Measurements from ENCODE around the gene P2RX4. TPM values are rescaled to one million over a fixed set of nuclear protein-coding genes. Genes with fewer than 3 reads are reported as not detected.
"Not testable (repeated sequence)": the region's sequence is repeated elsewhere in the genome, so short reads cannot be mapped to it uniquely, and the experiment has no call there.

Gene P2RX4
- total RNA-seq, 2 experiments from 2014 or later, result 10.8 to 17.7 TPM

DNA sequence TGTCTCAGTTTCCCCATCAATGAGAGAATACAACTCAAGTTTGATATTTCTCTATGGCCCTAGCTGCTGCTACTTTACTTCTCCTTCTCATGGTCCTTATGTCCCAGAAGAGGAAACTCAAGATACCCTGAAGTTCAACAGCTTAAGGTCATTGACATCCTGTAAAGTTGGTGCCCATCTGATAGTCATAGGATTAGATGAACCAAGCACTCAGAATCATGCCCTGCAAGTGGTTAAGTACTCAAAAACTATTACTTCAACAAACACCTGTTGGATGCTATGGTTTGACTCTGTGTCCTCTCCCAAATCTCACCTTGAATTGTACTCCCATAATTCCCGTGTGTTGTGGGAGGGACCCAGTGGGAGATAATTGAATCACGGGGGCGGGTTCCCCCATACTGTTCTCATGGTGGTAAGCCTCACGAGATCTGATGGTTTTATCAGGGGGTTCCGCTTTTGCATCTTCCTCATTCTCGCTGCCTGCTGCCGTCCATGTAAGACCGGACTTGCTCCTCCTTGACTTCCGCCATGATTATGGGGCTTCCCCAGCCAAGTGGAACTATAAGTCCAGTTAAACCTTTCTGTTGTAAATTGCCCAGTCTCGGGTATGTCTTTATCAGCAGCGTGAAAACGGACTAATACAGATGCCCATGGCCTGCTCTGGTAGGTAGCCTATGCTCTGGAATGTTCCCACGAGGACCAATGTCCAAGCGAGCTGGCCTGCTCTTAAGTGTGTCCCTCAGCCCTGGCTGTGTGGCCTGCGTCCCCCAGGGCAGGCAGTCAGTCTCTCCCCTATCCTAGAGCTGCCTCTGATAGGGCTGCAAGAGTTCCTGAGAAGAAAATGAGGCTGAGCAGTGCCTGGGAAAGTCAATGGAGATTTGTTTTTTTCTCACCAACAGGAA is 68.5 kb downstream of the P2RX4 start:
- DNase-seq (ENCODE audit: low spot score), result no peak
- H3K4me3 ChIP-seq (ENCODE audit: low read depth, low read length, poor library complexity, severe bottlenecking), result no peak overlapping the region
- POLR2A ChIA-PET, result no interaction called here
- H3K4me2 ChIP-seq (ENCODE audit: low read length), result no peak overlapping the region
- TF ChIP-seq, protein P1, sequence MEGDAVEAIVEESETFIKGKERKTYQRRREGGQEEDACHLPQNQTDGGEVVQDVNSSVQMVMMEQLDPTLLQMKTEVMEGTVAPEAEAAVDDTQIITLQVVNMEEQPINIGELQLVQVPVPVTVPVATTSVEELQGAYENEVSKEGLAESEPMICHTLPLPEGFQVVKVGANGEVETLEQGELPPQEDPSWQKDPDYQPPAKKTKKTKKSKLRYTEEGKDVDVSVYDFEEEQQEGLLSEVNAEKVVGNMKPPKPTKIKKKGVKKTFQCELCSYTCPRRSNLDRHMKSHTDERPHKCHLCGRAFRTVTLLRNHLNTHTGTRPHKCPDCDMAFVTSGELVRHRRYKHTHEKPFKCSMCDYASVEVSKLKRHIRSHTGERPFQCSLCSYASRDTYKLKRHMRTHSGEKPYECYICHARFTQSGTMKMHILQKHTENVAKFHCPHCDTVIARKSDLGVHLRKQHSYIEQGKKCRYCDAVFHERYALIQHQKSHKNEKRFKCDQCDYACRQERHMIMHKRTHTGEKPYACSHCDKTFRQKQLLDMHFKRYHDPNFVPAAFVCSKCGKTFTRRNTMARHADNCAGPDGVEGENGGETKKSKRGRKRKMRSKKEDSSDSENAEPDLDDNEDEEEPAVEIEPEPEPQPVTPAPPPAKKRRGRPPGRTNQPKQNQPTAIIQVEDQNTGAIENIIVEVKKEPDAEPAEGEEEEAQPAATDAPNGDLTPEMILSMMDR (conservative IDR thresholded peaks at IDR 0.05; ENCODE audit: low read length), result no peak
- no peak for TF ChIP-seq EZH2phosphoT487 (IDR thresholded peaks at IDR 0.05; ENCODE audit: borderline replicate concordance, low read depth, low read length)
- H3K9me3 ChIP-seq (ENCODE audit: low read length), result no peaks in the 10 kb centered on the region
- no peaks in the 10 kb centered on the region for H3K9me2 ChIP-seq (ENCODE audit: insufficient read depth, low read length)
- H2AFZ ChIP-seq (ENCODE audit: low read length), result no peak overlapping the region
- H3K4me1 ChIP-seq (ENCODE audit: insufficient read depth, low read length, poor library complexity, severe bottlenecking), result no peaks in the 10 kb centered on the region
- CTCF ChIA-PET (ENCODE audit: unreplicated experiment), result no interaction called here
- intact Hi-C loops (cut with micrococcal nuclease; ENCODE audit: unreplicated experiment), result no loop called here
- H3K36me3 ChIP-seq (ENCODE audit: insufficient read depth, low read length), result peaks cover 17% of the 10 kb centered on the region
- no TSS peak for BruUV-seq (replicated peaks)
- no peak overlapping the region for H3K27ac ChIP-seq (ENCODE audit: low read depth, low read length, poor library complexity, severe bottlenecking)
- H3K79me2 ChIP-seq (ENCODE audit: insufficient read depth, low read depth, low read length), result no peaks in the 10 kb centered on the region
- 0 out of 2 replicates have a peak, but pooled peaks cover 3% of the 10 kb centered on the region for H4K20me1 ChIP-seq (ENCODE audit: insufficient read depth, low read length)

DNA sequence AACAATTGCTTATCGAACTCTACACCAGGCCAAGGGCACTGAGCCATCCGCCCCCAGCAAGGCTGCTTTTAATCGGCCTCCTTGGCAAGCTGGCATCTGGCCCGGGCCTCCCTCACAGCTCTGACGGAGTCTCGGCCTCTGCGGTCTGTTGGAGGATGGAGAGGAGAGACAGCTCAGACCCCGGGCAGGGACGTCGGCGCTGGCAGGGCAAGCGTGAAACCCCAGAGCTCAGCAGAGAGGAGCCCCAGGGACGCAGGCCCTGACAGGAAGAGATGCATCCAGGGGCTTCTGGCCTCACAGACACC is 69.1 kb downstream of the P2RX4 start:
- Histone ChIP-seq H4K20me1 (ENCODE audit: insufficient read depth, low read length) (0 out of 2 replicates have a peak, but pooled peaks cover 3% of the 10 kb centered on the region), H3K4me3 (ENCODE audit: low read depth, low read length, poor library complexity, severe bottlenecking) (no peak overlapping the region), H3K9me3 (ENCODE audit: low read length) (no peaks in the 10 kb centered on the region), H3K4me1 (ENCODE audit: insufficient read depth, low read length, poor library complexity, severe bottlenecking) (no peaks in the 10 kb centered on the region), H3K4me2 (ENCODE audit: low read length) (no peak overlapping the region), H3K27ac (ENCODE audit: low read depth, low read length, poor library complexity, severe bottlenecking) (no peak overlapping the region), H3K9me2 (ENCODE audit: insufficient read depth, low read length) (no peaks in the 10 kb centered on the region), H3K79me2 (ENCODE audit: insufficient read depth, low read depth, low read length) (no peaks in the 10 kb centered on the region), H3K36me3 (ENCODE audit: insufficient read depth, low read length) (peaks cover 11% of the 10 kb centered on the region), H2AFZ (ENCODE audit: low read length) (no peak overlapping the region)
- no peak for DNase-seq (ENCODE audit: low spot score)
- CTCF ChIA-PET (ENCODE audit: unreplicated experiment), result no interaction called here
- no TSS peak for BruUV-seq (replicated peaks)
- intact Hi-C loops (cut with micrococcal nuclease; ENCODE audit: unreplicated experiment), result no loop called here
- no peak for TF ChIP-seq EZH2phosphoT487 (IDR thresholded peaks at IDR 0.05; ENCODE audit: borderline replicate concordance, low read depth, low read length)
- TF ChIP-seq, protein P1 (conservative IDR thresholded peaks at IDR 0.05; ENCODE audit: low read length), result no peak
- POLR2A ChIA-PET, result no interaction called here

DNA sequence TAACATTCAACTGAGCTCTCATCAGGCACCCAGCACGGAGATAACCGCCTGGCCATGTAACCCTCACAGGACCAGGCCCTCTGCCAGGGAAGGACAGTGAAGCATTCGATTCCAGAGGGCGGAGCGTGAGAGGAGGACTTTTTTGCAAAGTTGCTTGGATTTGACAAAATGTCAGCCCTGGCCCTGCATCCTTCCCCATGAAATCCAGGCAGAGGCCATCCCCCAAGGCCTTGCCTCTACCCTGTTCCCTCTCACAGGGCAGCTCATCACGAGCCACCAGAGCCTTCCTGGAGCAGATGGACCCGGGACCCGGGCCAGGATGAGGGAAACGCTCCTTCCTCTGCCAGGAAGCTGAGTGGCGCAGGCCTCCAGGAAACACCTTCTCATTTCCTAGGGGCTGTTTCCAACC is 69.6 kb downstream of the P2RX4 start:
- ChIA-PET CTCF (ENCODE audit: unreplicated experiment) (no interaction called here), POLR2A (no interaction called here)
- Histone ChIP-seq H3K4me1 (ENCODE audit: insufficient read depth, low read length, poor library complexity, severe bottlenecking) (no peaks in the 10 kb centered on the region), H3K9me3 (ENCODE audit: low read length) (no peaks in the 10 kb centered on the region), H3K9me2 (ENCODE audit: insufficient read depth, low read length) (no peaks in the 10 kb centered on the region), H3K27ac (ENCODE audit: low read depth, low read length, poor library complexity, severe bottlenecking) (no peak overlapping the region), H3K4me3 (ENCODE audit: low read depth, low read length, poor library complexity, severe bottlenecking) (no peak overlapping the region), H3K36me3 (ENCODE audit: insufficient read depth, low read length) (0 out of 2 replicates have a peak, but pooled peaks cover 6% of the 10 kb centered on the region), H3K79me2 (ENCODE audit: insufficient read depth, low read depth, low read length) (no peaks in the 10 kb centered on the region), H2AFZ (ENCODE audit: low read length) (no peak overlapping the region), H4K20me1 (ENCODE audit: insufficient read depth, low read length) (0 out of 2 replicates have a peak, but pooled peaks cover 3% of the 10 kb centered on the region), H3K4me2 (ENCODE audit: low read length) (no peak overlapping the region)
- DNase-seq (ENCODE audit: low spot score), result no peak
- no peak for TF ChIP-seq EZH2phosphoT487 (IDR thresholded peaks at IDR 0.05; ENCODE audit: borderline replicate concordance, low read depth, low read length)
- TF ChIP-seq, protein P1 (conservative IDR thresholded peaks at IDR 0.05; ENCODE audit: low read length), result no peak
- no TSS peak for BruUV-seq (replicated peaks)
- intact Hi-C loops (cut with micrococcal nuclease; ENCODE audit: unreplicated experiment), result no loop called here

DNA sequence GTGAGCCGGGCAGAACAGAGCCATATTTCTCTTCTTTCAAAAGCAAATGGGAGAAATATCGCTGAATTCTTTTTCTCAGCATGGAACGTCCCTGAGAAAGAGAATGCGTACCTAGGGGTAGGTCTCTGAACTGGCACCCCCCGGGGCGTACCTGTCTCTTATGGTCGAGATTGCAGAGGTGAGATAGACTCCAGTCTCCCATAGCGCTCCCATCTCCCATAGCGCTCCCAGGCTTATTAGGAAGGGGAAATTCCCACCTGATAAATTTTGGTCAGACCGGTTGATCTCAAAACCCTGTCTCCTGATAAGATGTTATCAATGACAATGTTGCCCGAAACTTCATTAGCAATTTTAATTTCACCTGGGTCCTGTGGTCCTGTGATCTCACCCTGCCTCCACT is 70.6 kb downstream of the P2RX4 start:
- H3K9me2 ChIP-seq (ENCODE audit: insufficient read depth, low read length); H4K20me1 ChIP-seq (ENCODE audit: insufficient read depth, low read length); H3K79me2 ChIP-seq (ENCODE audit: insufficient read depth, low read depth, low read length); intact Hi-C loops (cut with micrococcal nuclease; ENCODE audit: unreplicated experiment); DNase-seq (ENCODE audit: low spot score); H3K4me3 ChIP-seq (ENCODE audit: low read depth, low read length, poor library complexity, severe bottlenecking); CTCF ChIA-PET (ENCODE audit: unreplicated experiment); H3K9me3 ChIP-seq (ENCODE audit: low read length); BruUV-seq (replicated peaks); H3K4me1 ChIP-seq (ENCODE audit: insufficient read depth, low read length, poor library complexity, severe bottlenecking); H2AFZ ChIP-seq (ENCODE audit: low read length); POLR2A ChIA-PET; H3K27ac ChIP-seq (ENCODE audit: low read depth, low read length, poor library complexity, severe bottlenecking); H3K36me3 ChIP-seq (ENCODE audit: insufficient read depth, low read length); H3K4me2 ChIP-seq (ENCODE audit: low read length): not testable (repeated sequence)
